Upper lobe of left lung (tissue), 6 donors: ENCODE measurements around the gene SIGLEC5. TPM values are rescaled to one million over a fixed set of nuclear protein-coding genes. Genes with fewer than 3 reads are reported as not detected.

ENCODE experiments used
- ATAC-seq, 2 donors: fragments of 200-7000 bp; cut with Tn5 transposase; one replicate each; pipeline ENCODE4 v1.9.1; 2022; ENCODE audit warnings: mild to moderate bottlenecking in 2 of 2, moderate library complexity in 2 of 2; ENCODE audit not compliant: low FRiP score in 2 of 2
- DNase-seq, 2 donors: peaks; one replicate each; pipeline ENCODE4 v3.0.0-alpha.2; 2019 to 2020
- H3K27ac ChIP-seq, 4 donors: fragments of 200-600 bp; sonication (generic); one replicate each; pipeline ENCODE4 v1.5.1; 2016 to 2019
- H3K27me3 ChIP-seq, 4 donors: fragments of 200-600 bp; sonication (generic); one replicate each; pipeline ENCODE4 v1.5.1; 2017 to 2019
- H3K36me3 ChIP-seq, 4 donors: fragments of 200-600 bp; sonication (generic); one replicate each; pipeline ENCODE4 v1.5.1; 2016 to 2019
- H3K4me1 ChIP-seq, 4 donors: fragments of 200-600 bp; sonication (generic); one replicate each; pipeline ENCODE4 v1.5.1; 2018 to 2019
- H3K4me3 ChIP-seq, 4 donors: fragments of 200-600 bp; sonication (generic); one replicate each; pipeline ENCODE4 v1.5.1; 2017 to 2019; ENCODE audit warnings: mild to moderate bottlenecking in 2 of 4, moderate library complexity in 1 of 4
- H3K9me3 ChIP-seq, 4 donors: fragments of 200-600 bp; sonication (generic); one replicate each; pipeline ENCODE4 v1.5.1; 2018 to 2019
- EP300 ChIP-seq, 4 donors: sonication (generic); formaldehyde crosslinking; IDR thresholded peaks; one replicate each; pipeline ENCODE4 v1.5.1; 2017; ENCODE audit warnings: antibody characterized with exemption in 4 of 4, control low read depth in 2 of 4
- POLR2A ChIP-seq, 4 donors: fragments of 450-650 bp; IDR thresholded peaks; one replicate each; pipeline ENCODE4 v1.5.1; 2016 to 2017; ENCODE audit warnings: antibody characterized with exemption in 4 of 4, mild to moderate bottlenecking in 2 of 4
- POLR2AphosphoS5 ChIP-seq, 2 donors: sonication (generic); formaldehyde crosslinking; IDR thresholded peaks; one replicate each; pipeline ENCODE4 v1.5.1; 2017; ENCODE audit warnings: antibody characterized with exemption in 2 of 2
- WGBS, 2 donors: methylation state at CpG; one replicate each; pipeline ENCODE4 v1.1.5; 2017 to 2018; 5-methylcytosine and 5-hydroxymethylcytosine counted together
- total RNA-seq, 6 donors: library from RNA; depleted of rRNA in 4 of 6; stranded (reverse); fragments of >200 nt in 4 of 6; gene quantifications; one replicate each; pipeline versions ENCODE4 v1.1.0 to v1.2.1, GENCODE V29; 2016 to 2021
- TF ChIP-seq, protein P1 (sequence below), 6 experiments: fragments of 450-650 bp in 4 of 6; fragments of 200-600 bp in 2 of 6; sonication (generic) in 2 of 6; IDR thresholded peaks; one replicate each; pipeline ENCODE4 v1.5.1; 2016 to 2019; ENCODE audit warnings: antibody characterized with exemption in 6 of 6
- donor health status: DM: no; HTN: no; CAD: no; lungs with moderate emphysema.
- donor health status: DM: no; HTN: yes; CAD: no; lungs with severe emphysema.

SIGLEC5 gene
- total RNA-seq, 6 donors from 2014 or later: 0.46 to 9.4 (median 5.7) TPM; not detected in 2

DNA sequence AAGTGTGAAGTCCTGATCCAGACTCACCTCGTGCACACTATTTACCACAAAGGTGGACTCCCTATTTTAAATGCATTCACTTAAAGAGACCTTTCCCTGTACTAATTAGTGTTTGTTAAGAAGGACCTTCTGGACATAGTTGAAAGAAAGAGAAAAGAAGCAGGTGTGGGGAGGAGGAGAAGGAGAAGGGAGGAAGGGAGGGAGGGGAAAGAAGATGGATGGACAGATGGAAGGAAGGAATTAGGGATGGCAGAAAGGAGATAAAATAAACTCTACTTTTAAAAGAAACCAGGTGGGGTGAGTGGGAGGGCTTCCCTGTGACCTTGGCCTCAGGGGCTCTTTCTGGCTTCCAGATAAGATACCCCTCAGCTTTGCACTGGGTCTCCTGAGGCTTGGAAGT is 37.7 kb downstream of the SIGLEC5 start:
- DNase-seq (no peak), ATAC-seq (no peak)
- Histone ChIP-seq H3K4me1 (peaks cover 11 to 16% (median 14%) of the 10 kb centered on the region in 4 donors), H3K4me3 (no peak overlapping the region), H3K27me3 (no peaks in the 10 kb centered on the region), H3K9me3 (peaks cover 5 to 10% (median 8%) of the 10 kb centered on the region in 4 donors), H3K36me3 (peaks cover 0 to 6% (median 5%) of the 10 kb centered on the region in 4 donors), H3K27ac (no peak overlapping the region)
- no peak for TF ChIP-seq POLR2AphosphoS5 (IDR thresholded peaks at IDR 0.05)
- TF ChIP-seq POLR2A (IDR thresholded peaks at IDR 0.05): no peak
- no peak for TF ChIP-seq EP300 (IDR thresholded peaks at IDR 0.05)
- TF ChIP-seq, protein P1, sequence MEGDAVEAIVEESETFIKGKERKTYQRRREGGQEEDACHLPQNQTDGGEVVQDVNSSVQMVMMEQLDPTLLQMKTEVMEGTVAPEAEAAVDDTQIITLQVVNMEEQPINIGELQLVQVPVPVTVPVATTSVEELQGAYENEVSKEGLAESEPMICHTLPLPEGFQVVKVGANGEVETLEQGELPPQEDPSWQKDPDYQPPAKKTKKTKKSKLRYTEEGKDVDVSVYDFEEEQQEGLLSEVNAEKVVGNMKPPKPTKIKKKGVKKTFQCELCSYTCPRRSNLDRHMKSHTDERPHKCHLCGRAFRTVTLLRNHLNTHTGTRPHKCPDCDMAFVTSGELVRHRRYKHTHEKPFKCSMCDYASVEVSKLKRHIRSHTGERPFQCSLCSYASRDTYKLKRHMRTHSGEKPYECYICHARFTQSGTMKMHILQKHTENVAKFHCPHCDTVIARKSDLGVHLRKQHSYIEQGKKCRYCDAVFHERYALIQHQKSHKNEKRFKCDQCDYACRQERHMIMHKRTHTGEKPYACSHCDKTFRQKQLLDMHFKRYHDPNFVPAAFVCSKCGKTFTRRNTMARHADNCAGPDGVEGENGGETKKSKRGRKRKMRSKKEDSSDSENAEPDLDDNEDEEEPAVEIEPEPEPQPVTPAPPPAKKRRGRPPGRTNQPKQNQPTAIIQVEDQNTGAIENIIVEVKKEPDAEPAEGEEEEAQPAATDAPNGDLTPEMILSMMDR (IDR thresholded peaks at IDR 0.05): no peak
- 65 to 88% methylated on average over 1 of the region's 1 CpG for WGBS, 2 donors

DNA sequence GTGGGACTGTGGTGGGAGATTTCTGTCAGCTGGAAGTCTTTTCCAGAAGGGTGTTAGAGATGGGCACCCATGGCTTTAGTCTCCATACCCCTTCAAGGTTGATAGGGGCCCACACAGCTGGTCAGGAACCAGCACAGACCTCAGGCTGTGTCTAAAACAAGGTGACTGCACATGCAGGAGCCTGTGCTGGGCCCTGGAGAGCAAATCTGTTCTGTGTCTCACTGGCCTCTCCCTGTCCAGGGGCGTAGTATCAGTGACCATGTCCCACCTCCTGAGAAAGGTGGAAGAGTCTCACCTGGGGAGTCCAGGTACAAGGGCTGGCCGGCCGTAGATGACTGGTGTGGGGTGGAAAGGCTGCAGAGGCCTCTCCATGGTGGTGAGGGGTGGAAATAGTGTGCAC is 39.8 kb downstream of the SIGLEC5 start:
- H3K36me3 ChIP-seq: peaks cover 0 to 25% (median 19%) of the 10 kb centered on the region in 4 donors
- H3K27ac ChIP-seq: no peak overlapping the region
- DNase-seq: no peak
- peaks cover 8 to 21% (median 17%) of the 10 kb centered on the region in 4 donors for H3K9me3 ChIP-seq
- H3K4me1 ChIP-seq: peaks cover 11 to 16% (median 14%) of the 10 kb centered on the region in 4 donors
- TF ChIP-seq POLR2AphosphoS5 (IDR thresholded peaks at IDR 0.05) (no peak), POLR2A (IDR thresholded peaks at IDR 0.05) (no peak), EP300 (IDR thresholded peaks at IDR 0.05) (no peak)
- TF ChIP-seq, protein P1 (IDR thresholded peaks at IDR 0.05): no peak
- ATAC-seq: no peak
- no peaks in the 10 kb centered on the region for H3K27me3 ChIP-seq
- no peak overlapping the region for H3K4me3 ChIP-seq
- 98 to 100% methylated on average over 3 of the region's 3 CpGs for WGBS, 2 donors

DNA sequence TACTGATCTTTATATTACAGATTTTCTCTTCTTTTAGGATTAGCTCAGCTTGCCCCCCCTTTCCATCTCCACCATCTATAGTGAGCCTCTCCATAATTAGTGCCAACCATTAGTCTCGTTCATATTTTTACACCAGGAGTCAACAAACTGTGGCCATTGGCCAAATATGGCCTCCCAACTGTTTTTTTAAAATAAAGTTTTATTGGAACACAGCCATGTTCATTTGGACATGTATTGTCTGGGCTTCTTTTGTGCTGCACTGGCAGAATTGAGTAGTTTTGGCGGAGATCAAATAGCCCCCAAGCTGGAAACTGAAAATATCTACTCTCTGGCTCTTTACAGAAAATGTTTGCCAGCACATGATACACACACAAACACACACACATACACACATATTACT is 40.7 kb downstream of the SIGLEC5 start:
- H3K36me3 ChIP-seq: peaks cover 0 to 28% (median 21%) of the 10 kb centered on the region in 4 donors
- TF ChIP-seq, protein P1 (IDR thresholded peaks at IDR 0.05): no peak
- TF ChIP-seq POLR2AphosphoS5 (IDR thresholded peaks at IDR 0.05) (no peak), POLR2A (IDR thresholded peaks at IDR 0.05) (no peak), EP300 (IDR thresholded peaks at IDR 0.05) (no peak)
- 93 to 96% methylated on average over 2 of the region's 2 CpGs for WGBS, 2 donors
- H3K27ac ChIP-seq: no peak overlapping the region
- ATAC-seq: no peak
- no peak overlapping the region for H3K4me3 ChIP-seq
- peaks cover 8 to 21% (median 17%) of the 10 kb centered on the region in 4 donors for H3K9me3 ChIP-seq
- H3K27me3 ChIP-seq: no peaks in the 10 kb centered on the region
- no peak for DNase-seq
- H3K4me1 ChIP-seq: peaks cover 8 to 11% (median 10%) of the 10 kb centered on the region in 4 donors

DNA sequence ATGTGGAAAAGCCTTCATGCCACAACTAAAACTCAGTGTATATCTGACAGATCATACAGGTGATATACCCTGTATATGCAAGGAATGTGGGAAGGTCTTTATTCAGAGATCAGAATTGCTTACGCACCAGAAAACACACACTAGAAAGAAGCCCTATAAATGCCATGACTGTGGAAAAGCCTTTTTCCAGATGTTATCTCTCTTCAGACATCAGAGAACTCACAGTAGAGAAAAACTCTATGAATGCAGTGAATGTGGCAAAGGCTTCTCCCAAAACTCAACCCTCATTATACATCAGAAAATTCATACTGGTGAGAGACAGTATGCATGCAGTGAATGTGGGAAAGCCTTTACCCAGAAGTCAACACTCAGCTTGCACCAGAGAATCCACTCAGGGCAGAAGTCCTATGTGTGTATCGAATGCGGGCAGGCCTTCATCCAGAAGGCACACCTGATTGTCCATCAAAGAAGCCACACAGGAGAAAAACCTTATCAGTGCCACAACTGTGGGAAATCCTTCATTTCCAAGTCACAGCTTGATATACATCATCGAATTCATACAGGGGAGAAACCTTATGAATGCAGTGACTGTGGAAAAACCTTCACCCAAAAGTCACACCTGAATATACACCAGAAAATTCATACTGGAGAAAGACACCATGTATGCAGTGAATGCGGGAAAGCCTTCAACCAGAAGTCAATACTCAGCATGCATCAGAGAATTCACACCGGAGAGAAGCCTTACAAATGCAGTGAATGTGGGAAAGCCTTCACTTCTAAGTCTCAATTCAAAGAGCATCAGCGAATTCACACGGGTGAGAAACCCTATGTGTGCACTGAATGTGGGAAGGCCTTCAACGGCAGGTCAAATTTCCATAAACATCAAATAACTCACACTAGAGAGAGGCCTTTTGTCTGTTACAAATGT is 42.7 kb downstream of the SIGLEC5 start:
- 96 to 98% methylated on average over 9 of the region's 9 CpGs for WGBS, 2 donors
- ATAC-seq: no peak
- Histone ChIP-seq H3K4me1 (no peaks in the 10 kb centered on the region), H3K27ac (no peak overlapping the region), H3K36me3 (peaks cover 0 to 48% (median 30%) of the 10 kb centered on the region in 4 donors), H3K9me3 (peaks cover 8 to 21% (median 17%) of the 10 kb centered on the region in 4 donors), H3K27me3 (no peaks in the 10 kb centered on the region), H3K4me3 (no peak overlapping the region)
- no peak for TF ChIP-seq EP300 (IDR thresholded peaks at IDR 0.05)
- TF ChIP-seq, protein P1 (IDR thresholded peaks at IDR 0.05): no peak
- no peak for TF ChIP-seq POLR2AphosphoS5 (IDR thresholded peaks at IDR 0.05)
- TF ChIP-seq POLR2A (IDR thresholded peaks at IDR 0.05): no peak
- no peak for DNase-seq
